Measurements from ENCODE around the gene CTDNEP1.

GRCh38 chr17:7218166-7218565 lies 33.4 kb downstream of the CTDNEP1 start:
- TF ChIP-seq CTCF (IDR thresholded peaks at IDR 0.05) (no peak), POLR2A (IDR thresholded peaks at IDR 0.05) (no peak)
